ENCODE data around the gene HNRNPU. TPM values are rescaled to one million over a fixed set of nuclear protein-coding genes. Genes with fewer than 3 reads are reported as not detected.

HNRNPU gene
- total and polyA plus RNA-seq, 4 donors = 45.3 to 233 (median 136) TPM

DNA sequence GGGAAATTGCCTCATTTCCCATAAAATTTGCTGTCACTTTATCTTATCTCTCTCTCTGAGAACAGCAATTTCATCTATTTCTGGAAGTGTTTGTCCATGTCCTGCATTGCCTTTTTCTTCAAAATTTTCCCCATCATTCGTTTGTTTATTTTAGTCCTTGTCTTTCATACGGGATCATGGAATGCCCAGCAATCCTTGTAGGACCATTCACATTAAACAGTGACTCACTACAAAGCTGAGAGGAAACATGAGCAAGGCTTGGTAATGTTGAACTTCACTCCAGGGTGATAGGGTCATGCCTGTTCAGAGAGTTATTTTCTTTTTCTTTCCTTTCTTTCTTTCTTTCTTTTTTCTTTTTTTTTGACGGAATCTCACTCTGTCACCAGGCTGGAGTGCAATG lies 32.2 kb upstream of the HNRNPU start:
- TF ChIP-seq HNF4G (IDR thresholded peaks at IDR 0.05) (no peak), NR2F2 (IDR thresholded peaks at IDR 0.05) (peak; percentile 23)

DNA sequence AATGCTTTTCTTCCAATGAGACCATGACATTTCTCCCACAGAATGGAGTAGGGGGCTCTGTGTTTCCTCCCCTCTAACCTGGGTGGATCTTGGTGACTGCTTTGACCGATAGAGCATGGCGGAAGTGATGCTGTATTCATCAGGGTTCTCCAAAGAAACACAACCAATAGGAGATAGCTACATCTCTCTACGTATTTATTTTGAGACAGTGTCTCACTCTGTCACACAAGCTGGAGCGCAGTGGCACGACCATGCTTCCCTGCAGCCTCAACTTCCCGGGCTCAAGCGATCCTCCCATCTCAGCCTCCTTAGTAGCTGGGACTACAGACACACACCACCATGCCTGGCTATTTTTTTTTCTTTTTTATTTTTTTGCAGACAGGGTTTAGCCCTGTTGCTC lies 29.5 kb upstream of the HNRNPU start:
- WGBS = 90% methylated on average over 7 of the region's 7 CpGs
- no peaks in the 10 kb centered on the region for H3K27me3 ChIP-seq (ENCODE audit: control insufficient read depth in 4 of 4, insufficient read depth in 4 of 4, low read length in 3 of 4)
- H3K36me3 ChIP-seq (ENCODE audit: control insufficient read depth in 4 of 4, insufficient read depth in 3 of 4, low read depth in 1 of 4, low read length in 3 of 4) = no peaks in the 10 kb centered on the region
- H3K9me3 ChIP-seq (ENCODE audit: control insufficient read depth in 4 of 4, low read length in 3 of 4) = no peaks in the 10 kb centered on the region
- no peak for DNase-seq (ENCODE audit: low spot score)
- no peak overlapping the region for H3K4me3 ChIP-seq (ENCODE audit: low read depth in 1 of 3, low read length in 3 of 3)
- TF ChIP-seq RAD21 (IDR thresholded peaks at IDR 0.05) (no peak), FOXA1 (IDR thresholded peaks at IDR 0.05) (no peak), SP1 (IDR thresholded peaks at IDR 0.05) (no peak), EGR1 (IDR thresholded peaks at IDR 0.05; ENCODE audit: low read depth in 2 of 2) (no peak), NR2F2 (IDR thresholded peaks at IDR 0.05) (no peak), RXRA (IDR thresholded peaks at IDR 0.05) (no peak), GABPA (IDR thresholded peaks at IDR 0.05 in 1 of 2, conservative IDR thresholded peaks at IDR 0.05 in 1 of 2) (no peak), HNF4A (conservative IDR thresholded peaks at IDR 0.05) (no peak), MAX (IDR thresholded peaks at IDR 0.05) (no peak), REST (IDR thresholded peaks at IDR 0.05) (no peak), HNF4G (IDR thresholded peaks at IDR 0.05) (no peak), TAF1 (conservative IDR thresholded peaks at IDR 0.05) (no peak), ZBTB33 (IDR thresholded peaks at IDR 0.05) (no peak), FOXA2 (IDR thresholded peaks at IDR 0.05) (no peak), JUND (IDR thresholded peaks at IDR 0.05) (no peak)
- TF ChIP-seq, protein P1, sequence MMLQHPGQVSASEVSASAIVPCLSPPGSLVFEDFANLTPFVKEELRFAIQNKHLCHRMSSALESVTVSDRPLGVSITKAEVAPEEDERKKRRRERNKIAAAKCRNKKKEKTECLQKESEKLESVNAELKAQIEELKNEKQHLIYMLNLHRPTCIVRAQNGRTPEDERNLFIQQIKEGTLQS (IDR thresholded peaks at IDR 0.05) = no peak
- TF ChIP-seq, protein P2, sequence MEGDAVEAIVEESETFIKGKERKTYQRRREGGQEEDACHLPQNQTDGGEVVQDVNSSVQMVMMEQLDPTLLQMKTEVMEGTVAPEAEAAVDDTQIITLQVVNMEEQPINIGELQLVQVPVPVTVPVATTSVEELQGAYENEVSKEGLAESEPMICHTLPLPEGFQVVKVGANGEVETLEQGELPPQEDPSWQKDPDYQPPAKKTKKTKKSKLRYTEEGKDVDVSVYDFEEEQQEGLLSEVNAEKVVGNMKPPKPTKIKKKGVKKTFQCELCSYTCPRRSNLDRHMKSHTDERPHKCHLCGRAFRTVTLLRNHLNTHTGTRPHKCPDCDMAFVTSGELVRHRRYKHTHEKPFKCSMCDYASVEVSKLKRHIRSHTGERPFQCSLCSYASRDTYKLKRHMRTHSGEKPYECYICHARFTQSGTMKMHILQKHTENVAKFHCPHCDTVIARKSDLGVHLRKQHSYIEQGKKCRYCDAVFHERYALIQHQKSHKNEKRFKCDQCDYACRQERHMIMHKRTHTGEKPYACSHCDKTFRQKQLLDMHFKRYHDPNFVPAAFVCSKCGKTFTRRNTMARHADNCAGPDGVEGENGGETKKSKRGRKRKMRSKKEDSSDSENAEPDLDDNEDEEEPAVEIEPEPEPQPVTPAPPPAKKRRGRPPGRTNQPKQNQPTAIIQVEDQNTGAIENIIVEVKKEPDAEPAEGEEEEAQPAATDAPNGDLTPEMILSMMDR (IDR thresholded peaks at IDR 0.05; ENCODE audit: low read depth, low read length, missing input control) = no peak
- H3K9ac ChIP-seq (ENCODE audit: low read depth in 1 of 2, low read length in 2 of 2) = no peak overlapping the region
- H3K4me1 ChIP-seq (ENCODE audit: control insufficient read depth in 4 of 4, insufficient read depth in 4 of 4, low read length in 3 of 4) = no peaks in the 10 kb centered on the region
- no peak overlapping the region for H3K27ac ChIP-seq (ENCODE audit: low read depth in 1 of 2, low read length in 2 of 2)

More for the DNA sequence above, 32.2 kb upstream of the HNRNPU start:
- no peaks in the 10 kb centered on the region for H3K9me3 ChIP-seq (ENCODE audit: control insufficient read depth in 4 of 4, low read length in 3 of 4)
- H3K4me1 ChIP-seq (ENCODE audit: control insufficient read depth in 4 of 4, insufficient read depth in 4 of 4, low read length in 3 of 4) = no peaks in the 10 kb centered on the region
- H3K36me3 ChIP-seq (ENCODE audit: control insufficient read depth in 4 of 4, insufficient read depth in 3 of 4, low read depth in 1 of 4, low read length in 3 of 4) = no peaks in the 10 kb centered on the region
- no peak overlapping the region for H3K27ac ChIP-seq (ENCODE audit: low read depth in 1 of 2, low read length in 2 of 2)
- no peak overlapping the region for H3K4me3 ChIP-seq (ENCODE audit: low read depth in 1 of 3, low read length in 3 of 3)
- no peak for DNase-seq (ENCODE audit: low spot score)
- H3K9ac ChIP-seq (ENCODE audit: low read depth in 1 of 2, low read length in 2 of 2) = no peak overlapping the region
- WGBS = 68% methylated on average over 3 of the region's 3 CpGs
- no peaks in the 10 kb centered on the region for H3K27me3 ChIP-seq (ENCODE audit: control insufficient read depth in 4 of 4, insufficient read depth in 4 of 4, low read length in 3 of 4)

Measured in liver (tissue), 9 donors.